ENCODE results near the gene EPB41L3. TPM values are rescaled to one million over a fixed set of nuclear protein-coding genes. Genes with fewer than 3 reads are reported as not detected.

Gene EPB41L3
- total RNA-seq, 1 experiment from 2014 or later: 20.6 TPM

GRCh38 chr18:5538544-5538943 lies 5.3 kb downstream of the EPB41L3 start (continued):
- no peak for TF ChIP-seq ATF6 (CRISPR knock-in tag; IDR thresholded peaks at IDR 0.05)
- TF ChIP-seq, protein P1, sequence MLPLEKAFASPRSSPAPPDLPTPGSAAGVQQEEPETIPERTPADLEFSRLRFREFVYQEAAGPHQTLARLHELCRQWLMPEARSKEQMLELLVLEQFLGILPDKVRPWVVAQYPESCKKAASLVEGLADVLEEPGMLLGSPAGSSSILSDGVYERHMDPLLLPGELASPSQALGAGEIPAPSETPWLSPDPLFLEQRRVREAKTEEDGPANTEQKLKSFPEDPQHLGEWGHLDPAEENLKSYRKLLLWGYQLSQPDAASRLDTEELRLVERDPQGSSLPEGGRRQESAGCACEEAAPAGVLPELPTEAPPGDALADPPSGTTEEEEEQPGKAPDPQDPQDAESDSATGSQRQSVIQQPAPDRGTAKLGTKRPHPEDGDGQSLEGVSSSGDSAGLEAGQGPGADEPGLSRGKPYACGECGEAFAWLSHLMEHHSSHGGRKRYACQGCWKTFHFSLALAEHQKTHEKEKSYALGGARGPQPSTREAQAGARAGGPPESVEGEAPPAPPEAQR (CRISPR knock-in tag; IDR thresholded peaks at IDR 0.05): no peak
- TF ChIP-seq OVOL2 (CRISPR knock-in tag; IDR thresholded peaks at IDR 0.05; ENCODE audit: borderline replicate concordance): no peak
- TF ChIP-seq ZNF121 (CRISPR knock-in tag; IDR thresholded peaks at IDR 0.05): no peak
- TF ChIP-seq, protein P2, sequence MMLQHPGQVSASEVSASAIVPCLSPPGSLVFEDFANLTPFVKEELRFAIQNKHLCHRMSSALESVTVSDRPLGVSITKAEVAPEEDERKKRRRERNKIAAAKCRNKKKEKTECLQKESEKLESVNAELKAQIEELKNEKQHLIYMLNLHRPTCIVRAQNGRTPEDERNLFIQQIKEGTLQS (CRISPR knock-in tag; conservative IDR thresholded peaks at IDR 0.05): no peak
- no peak for TF ChIP-seq FOXK1 (CRISPR knock-in tag; IDR thresholded peaks at IDR 0.05)
- TF ChIP-seq, protein P3, sequence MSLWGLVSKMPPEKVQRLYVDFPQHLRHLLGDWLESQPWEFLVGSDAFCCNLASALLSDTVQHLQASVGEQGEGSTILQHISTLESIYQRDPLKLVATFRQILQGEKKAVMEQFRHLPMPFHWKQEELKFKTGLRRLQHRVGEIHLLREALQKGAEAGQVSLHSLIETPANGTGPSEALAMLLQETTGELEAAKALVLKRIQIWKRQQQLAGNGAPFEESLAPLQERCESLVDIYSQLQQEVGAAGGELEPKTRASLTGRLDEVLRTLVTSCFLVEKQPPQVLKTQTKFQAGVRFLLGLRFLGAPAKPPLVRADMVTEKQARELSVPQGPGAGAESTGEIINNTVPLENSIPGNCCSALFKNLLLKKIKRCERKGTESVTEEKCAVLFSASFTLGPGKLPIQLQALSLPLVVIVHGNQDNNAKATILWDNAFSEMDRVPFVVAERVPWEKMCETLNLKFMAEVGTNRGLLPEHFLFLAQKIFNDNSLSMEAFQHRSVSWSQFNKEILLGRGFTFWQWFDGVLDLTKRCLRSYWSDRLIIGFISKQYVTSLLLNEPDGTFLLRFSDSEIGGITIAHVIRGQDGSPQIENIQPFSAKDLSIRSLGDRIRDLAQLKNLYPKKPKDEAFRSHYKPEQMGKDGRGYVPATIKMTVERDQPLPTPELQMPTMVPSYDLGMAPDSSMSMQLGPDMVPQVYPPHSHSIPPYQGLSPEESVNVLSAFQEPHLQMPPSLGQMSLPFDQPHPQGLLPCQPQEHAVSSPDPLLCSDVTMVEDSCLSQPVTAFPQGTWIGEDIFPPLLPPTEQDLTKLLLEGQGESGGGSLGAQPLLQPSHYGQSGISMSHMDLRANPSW (CRISPR knock-in tag; conservative IDR thresholded peaks at IDR 0.05; ENCODE audit: low read depth): no peak
- no peak for TF ChIP-seq GTF2I (CRISPR knock-in tag; conservative IDR thresholded peaks at IDR 0.05)
- no peak for TF ChIP-seq ATF1 (CRISPR knock-in tag; IDR thresholded peaks at IDR 0.05)
- no peak for TF ChIP-seq SP1 (CRISPR knock-in tag; conservative IDR thresholded peaks at IDR 0.05)

GRCh38 chr18:5537860-5538259 lies 5.9 kb downstream of the EPB41L3 start:
- Mint-ChIP-seq H3K27me3 (ENCODE audit: low read depth) (no peaks in the 10 kb centered on the region), H3K4me3 (no peak overlapping the region), H3K36me3 (no peaks in the 10 kb centered on the region), H3K9me3 (0 out of 2 replicates have a peak, but pooled peaks cover 3% of the 10 kb centered on the region), H3K27ac (no peak overlapping the region), H3K4me1 (peaks cover 35% of the 10 kb centered on the region)
- DNase-seq (ENCODE audit: low spot score) (no peak), ATAC-seq (no peak)
- ChIA-PET POLR2A (no interaction called here), CTCF (interaction anchor here (1.2 kb wide), 1 partner anchor 9 kb away, joined by 8 read pairs; no protein-coding TSS in a partner anchor)
- TF ChIP-seq CREB1 (CRISPR knock-in tag; IDR thresholded peaks at IDR 0.05): no peak
- TF ChIP-seq, protein P4, sequence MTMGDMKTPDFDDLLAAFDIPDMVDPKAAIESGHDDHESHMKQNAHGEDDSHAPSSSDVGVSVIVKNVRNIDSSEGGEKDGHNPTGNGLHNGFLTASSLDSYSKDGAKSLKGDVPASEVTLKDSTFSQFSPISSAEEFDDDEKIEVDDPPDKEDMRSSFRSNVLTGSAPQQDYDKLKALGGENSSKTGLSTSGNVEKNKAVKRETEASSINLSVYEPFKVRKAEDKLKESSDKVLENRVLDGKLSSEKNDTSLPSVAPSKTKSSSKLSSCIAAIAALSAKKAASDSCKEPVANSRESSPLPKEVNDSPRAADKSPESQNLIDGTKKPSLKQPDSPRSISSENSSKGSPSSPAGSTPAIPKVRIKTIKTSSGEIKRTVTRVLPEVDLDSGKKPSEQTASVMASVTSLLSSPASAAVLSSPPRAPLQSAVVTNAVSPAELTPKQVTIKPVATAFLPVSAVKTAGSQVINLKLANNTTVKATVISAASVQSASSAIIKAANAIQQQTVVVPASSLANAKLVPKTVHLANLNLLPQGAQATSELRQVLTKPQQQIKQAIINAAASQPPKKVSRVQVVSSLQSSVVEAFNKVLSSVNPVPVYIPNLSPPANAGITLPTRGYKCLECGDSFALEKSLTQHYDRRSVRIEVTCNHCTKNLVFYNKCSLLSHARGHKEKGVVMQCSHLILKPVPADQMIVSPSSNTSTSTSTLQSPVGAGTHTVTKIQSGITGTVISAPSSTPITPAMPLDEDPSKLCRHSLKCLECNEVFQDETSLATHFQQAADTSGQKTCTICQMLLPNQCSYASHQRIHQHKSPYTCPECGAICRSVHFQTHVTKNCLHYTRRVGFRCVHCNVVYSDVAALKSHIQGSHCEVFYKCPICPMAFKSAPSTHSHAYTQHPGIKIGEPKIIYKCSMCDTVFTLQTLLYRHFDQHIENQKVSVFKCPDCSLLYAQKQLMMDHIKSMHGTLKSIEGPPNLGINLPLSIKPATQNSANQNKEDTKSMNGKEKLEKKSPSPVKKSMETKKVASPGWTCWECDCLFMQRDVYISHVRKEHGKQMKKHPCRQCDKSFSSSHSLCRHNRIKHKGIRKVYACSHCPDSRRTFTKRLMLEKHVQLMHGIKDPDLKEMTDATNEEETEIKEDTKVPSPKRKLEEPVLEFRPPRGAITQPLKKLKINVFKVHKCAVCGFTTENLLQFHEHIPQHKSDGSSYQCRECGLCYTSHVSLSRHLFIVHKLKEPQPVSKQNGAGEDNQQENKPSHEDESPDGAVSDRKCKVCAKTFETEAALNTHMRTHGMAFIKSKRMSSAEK (CRISPR knock-in tag; IDR thresholded peaks at IDR 0.05; ENCODE audit: borderline replicate concordance): no peak
- TF ChIP-seq, protein P5, sequence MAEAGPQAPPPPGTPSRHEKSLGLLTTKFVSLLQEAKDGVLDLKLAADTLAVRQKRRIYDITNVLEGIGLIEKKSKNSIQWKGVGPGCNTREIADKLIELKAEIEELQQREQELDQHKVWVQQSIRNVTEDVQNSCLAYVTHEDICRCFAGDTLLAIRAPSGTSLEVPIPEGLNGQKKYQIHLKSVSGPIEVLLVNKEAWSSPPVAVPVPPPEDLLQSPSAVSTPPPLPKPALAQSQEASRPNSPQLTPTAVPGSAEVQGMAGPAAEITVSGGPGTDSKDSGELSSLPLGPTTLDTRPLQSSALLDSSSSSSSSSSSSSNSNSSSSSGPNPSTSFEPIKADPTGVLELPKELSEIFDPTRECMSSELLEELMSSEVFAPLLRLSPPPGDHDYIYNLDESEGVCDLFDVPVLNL (CRISPR knock-in tag; IDR thresholded peaks at IDR 0.05; ENCODE audit: borderline replicate concordance, low read depth): no peak
- TF ChIP-seq HMGA2 (CRISPR knock-in tag; IDR thresholded peaks at IDR 0.05): no peak
- TF ChIP-seq ZNF263 (CRISPR knock-in tag; IDR thresholded peaks at IDR 0.05; ENCODE audit: low read depth): no peak
- no peak for TF ChIP-seq NR2C2 (CRISPR knock-in tag; IDR thresholded peaks at IDR 0.05)
- no peak for TF ChIP-seq NR3C1 (CRISPR knock-in tag; conservative IDR thresholded peaks at IDR 0.05; ENCODE audit: low read depth)
